Stimulated activated CD4-positive, alpha-beta T cell treated with anti-CD3 and anti-CD28 coated beads, Interleukin-1b, Interleukin-23, amount 100 ng/mL, for 48 hours (primary cell): ENCODE data around the gene AKAP12.

ENCODE experiments used
- DNase-seq: peaks from one replicate; pipeline ENCODE4 v3.0.0-alpha.2; 2020

The AKAP12 gene

DNA sequence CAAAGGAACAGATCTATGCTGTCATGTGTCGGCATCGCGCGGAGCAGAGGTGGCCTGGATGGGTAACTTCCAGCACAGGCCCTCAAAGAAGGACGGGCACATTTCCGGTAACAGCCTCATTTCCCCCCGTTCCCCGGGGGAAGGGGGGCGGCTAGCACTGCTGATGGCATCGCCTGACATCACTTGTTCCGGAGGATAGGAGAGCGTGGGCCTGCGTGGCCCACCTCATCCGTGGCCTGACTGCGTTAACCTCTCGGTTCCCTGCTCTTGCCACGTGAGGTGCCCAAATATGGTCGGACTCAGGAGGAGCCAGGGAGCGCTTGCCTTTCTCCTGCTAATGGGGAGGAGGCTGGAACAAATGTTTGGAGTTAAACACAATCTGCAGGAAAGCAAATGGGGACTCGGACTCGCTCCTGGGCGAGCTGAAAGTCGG, at the start of gene AKAP12:
AKAP12 (plus strand) TSS at position 365 of the 433 bp plus-strand sequence. CDS start 596 bp downstream, outside the sequence.
- DNase-seq, result no peak

GRCh38 chr6:151191527-151191926, 48.2 kb upstream of the AKAP12 start:
- no peak for DNase-seq

- no peak for DNase-seq
Measured at GRCh38 chr6:151196555-151196954, 43.2 kb upstream of the AKAP12 start.

GRCh38 chr6:151197556-151197955, 42.2 kb upstream of the AKAP12 start:
- DNase-seq, result no peak

DNA sequence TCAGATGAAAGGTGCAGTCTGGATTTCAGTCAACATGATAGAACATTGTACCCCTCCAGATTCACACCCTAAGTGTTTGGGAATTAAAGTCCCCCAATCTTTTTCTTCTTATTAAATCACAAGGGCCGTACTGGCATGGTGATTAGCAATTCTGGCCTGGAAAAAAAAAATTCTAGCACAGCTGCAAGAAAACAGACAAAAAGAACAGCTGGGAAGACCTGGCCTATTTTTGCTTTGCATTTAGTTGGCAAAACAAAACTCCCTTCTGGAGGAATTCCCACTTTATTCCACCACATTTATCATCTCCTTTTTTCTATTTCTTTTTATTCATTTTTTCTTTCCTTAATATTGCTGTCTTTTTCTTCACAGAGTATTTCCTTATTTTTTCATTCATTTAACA, 39.8 kb upstream of the AKAP12 start:
- no peak for DNase-seq

- DNase-seq, result no peak
Measured at GRCh38 chr6:151205721-151206600, 33.8 kb upstream of the AKAP12 start.

GRCh38 chr6:151207674-151208073, 32.1 kb upstream of the AKAP12 start:
- no peak for DNase-seq

- DNase-seq, result no peak
Measured at GRCh38 chr6:151209071-151209831, 30.5 kb upstream of the AKAP12 start.

DNA sequence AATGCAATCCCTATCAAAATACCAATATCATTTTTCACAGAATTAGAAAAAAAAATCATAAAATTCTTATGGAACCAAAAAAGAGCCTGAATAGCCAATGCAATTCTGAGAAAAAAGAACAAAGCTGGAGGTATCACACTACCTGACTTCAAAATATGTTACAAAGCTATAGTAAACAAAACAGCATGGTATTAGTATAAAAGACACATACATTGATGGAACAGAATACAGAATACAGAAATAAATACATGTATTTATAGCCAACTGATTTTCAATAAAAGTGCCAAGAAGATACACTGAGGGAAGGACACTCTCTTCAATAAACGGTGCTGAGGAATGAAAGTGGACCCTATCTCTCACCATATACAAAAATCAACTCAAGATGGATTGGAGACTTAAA, 28.7 kb upstream of the AKAP12 start:
- DNase-seq, result no peak

GRCh38 chr6:151213352-151213751, 26.4 kb upstream of the AKAP12 start:
- no peak for DNase-seq

DNA sequence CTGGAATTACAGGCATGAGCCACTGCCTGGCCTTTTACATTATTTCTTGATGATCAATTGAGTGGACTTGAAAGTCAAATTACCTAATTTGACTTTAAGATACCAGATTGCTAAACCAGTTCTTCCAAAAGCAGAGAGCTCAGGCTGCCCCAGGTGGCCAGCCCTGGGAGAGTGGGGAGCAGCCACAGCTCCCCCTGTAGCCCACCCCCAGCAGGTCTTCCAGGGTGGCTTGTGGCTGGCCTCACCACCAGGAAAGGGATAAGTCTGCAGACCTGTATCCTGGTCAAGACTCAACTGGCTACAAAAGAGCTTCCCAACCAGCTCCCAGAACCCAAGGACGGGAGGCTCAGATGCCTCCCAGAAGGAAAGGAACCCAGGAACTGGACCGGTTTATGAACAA, 23.8 kb upstream of the AKAP12 start:
- no peak for DNase-seq

DNA sequence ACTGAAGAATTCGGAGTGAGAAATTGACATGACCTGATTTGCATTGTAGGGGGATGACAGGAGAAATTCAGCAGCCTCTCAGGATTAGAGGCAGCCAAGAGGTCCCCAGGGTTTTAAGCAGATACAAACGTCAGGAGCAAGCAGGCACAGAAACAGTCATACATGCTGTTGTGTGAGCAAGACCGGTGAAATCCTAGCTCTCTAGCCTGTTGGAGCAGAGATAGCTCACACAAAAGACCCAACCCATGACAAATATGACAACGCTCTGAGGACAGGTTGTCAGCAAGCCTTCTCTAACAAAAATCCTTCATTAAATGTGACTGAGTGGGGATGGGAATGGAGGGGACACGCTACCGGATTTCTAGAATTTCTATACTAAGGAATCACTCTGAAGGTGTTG, 23.0 kb upstream of the AKAP12 start:
- no peak for DNase-seq

- DNase-seq, result no peak
Measured at GRCh38 chr6:151219192-151219591, 20.6 kb upstream of the AKAP12 start.

DNA sequence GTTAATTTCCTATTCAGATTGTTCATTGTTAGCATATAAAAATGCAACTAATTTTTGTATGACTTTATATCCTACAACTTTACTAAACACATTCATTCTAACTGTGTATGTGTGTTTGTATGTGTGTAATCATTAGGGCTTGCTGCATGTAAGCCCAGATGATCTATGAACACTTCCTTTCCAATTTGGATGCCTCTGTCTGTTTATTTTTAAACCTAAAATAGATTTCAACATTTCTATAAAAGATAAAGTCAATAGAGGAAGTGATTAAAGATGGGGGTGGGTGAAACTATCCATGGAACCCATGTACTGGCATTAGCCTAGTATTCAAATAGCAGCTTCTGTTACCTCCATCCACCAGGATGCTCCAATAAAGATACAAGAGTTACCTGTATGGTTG, 15.7 kb upstream of the AKAP12 start:
- DNase-seq, result no peak

- no peak for DNase-seq
Measured at GRCh38 chr6:151225919-151226318, 13.8 kb upstream of the AKAP12 start.

DNA sequence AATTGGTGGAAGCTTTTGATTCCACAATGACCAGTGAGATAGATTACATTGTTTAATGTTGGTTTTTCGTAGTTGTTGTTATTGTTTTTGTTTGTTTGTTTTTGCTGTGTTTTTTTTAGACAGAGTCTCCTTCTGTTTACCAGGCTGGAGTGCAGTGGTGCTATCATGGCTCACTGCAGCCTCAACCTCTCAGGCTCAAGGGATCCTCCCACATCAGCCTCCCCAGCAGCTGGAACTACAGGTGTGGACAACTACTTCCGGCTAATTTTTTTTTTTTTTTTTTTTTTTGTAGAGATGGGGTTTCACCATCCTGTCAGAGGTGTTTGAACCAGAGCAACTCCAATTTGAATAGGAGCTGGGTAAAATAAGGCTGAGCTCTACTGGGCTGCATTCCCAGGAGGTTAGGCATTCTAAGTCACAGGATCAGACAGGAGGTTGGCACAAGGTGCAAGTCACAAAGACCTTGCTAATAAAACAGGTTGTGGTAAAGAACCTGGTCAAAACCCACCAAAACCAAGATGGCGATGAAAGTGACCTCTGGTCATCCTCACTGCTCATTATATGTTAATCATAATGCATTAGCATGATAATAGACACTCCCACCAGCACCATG, 10.9 kb upstream of the AKAP12 start:
- no peak for DNase-seq

DNA sequence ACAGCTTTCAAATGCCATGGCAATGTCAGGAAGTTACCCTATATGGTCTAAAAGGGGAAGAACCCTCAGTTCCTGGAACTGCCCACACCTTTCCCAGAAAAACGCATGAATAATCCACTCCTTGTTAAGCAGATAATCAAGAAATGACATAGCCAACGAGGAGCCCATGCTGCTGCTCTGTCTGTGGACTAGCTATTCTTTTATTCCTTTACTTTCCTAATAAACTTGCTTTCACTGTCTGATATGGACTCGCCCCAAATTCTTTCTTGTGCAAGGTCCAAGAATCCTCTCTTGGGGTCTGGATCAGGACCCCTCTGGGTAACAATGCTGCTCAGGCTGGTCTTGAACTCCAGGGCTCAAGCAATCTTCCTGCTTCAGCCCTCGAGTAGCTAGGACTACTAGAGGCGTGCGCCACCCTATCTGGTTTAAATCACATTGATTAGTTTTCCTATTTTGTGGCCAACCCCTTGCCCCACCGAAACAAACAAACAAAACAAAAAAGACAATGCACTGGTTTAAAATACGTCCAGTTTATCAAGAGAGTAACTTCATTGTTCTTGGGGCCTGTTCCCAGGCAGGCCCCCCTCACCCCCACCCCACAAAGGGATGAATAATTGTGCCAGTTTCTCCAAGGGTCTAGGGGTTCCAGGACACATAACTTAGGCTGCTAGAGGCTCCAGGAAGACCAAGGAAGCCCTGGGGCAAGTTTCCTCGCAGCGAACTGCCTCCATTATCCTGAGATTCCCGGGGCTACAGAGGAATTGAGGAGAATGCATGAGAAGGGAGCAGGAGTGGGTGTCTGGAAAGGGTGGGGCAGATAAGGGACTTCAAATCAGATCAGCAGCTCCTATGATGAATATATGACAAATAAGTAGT, 10.1 kb upstream of the AKAP12 start:
- peak; percentile 70 for DNase-seq

DNA sequence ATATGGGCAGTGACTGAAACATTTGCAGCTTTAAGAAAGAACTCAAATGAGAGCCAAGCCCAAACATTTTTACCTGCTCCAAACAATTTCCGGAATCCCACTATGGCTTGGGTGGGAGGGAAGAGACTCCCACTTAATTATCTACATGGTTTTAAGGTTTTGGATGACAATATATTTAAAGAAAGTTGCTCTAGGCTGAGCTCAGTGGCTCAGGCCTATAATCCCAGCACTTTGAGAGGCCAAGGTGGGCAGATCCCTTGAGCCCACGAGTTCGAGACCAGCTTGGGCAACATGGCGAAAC, 9.5 kb upstream of the AKAP12 start:
- no peak for DNase-seq

GRCh38 chr6:151232899-151233298, 6.9 kb upstream of the AKAP12 start:
- no peak for DNase-seq

DNA sequence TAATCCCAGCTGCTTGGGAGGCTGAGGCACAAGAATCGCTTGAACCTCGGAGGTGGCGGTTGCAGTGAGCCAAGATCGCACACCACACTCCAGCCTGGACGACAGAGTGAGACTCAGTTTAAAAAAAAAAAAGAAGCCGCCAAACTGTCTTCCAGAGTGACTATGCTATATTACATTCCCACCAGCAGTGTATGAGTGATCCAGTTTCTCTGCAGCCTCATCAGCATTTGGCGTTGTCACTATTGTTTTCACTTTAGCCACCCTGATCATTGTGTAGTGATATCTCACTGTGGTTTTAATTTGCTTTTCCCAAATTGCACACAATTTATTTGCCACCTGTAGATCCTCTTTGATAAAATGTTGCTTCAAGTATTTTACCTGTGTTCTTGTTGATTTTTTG, 6.0 kb upstream of the AKAP12 start:
- no peak for DNase-seq

DNA sequence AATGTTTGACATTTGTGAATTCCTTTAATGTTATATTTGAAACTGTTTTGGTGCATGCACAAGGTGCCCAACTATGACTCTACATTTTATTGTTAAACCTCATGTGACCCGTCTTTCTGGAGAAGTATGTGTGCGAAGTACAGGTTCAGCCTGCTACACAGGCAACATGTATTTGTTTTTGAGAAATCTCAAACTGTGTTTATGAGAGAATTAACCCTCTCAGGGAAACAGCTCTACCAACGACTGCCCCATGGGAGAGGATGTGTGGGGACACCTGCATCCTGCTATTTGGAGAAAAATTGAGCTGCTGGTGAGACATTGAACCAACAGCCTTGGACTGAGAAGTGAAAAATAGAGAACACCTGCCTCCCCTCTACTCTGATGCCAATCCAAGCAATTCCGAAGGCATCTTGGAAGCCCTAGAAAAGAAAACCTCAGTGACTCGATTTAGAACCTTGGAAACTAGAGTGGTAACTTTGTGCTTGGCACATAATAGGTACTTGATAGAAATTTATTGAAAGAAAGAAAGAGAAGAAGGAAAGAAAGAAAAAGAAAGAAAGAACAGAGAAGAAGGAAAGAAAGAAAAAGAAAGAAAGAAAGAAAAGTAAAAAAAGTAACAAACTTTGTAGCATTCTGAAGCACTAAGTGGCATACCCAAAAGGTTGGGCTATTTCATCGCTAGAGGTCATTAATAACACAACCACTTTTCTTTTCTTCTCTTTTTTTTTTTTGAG, 2.9 kb upstream of the AKAP12 start:
- no peak for DNase-seq

DNA sequence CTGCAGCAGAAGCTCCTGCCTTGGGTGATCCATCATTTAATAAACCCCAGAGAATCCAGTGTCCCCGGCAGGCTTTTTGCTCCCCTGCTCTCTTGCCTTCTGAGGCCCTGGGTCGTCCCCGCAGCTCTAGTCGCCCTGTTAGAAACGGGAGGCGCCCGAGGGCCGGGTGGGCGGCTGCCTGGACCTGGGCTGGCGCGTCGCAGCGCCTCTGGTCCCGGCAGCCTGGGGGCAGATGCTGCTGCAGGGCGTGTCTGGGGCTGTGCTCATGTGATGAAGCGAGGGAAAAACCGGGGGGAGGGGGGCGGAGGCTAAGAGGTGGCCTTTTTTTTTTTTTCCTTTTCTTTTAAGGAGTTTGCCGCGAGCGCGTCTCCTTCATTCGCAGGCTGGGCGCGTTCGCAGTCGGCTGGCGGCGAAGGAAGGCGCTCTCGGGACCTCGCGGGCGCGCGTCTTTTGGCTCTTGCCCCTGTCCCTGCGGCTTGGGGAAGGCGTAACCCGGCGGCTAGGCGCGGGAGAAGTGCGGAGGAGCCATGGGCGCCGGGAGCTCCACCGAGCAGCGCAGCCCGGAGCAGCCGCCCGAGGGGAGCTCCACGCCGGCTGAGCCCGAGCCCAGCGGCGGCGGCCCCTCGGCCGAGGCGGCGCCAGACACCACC, 394 bp downstream of the AKAP12 start:
- DNase-seq, result peak; percentile 52
